DMS153 (cell line): ENCODE data around the gene ZNF154.

Experiments used
- DNase-seq: peaks from one replicate; lab custom pipeline; 2025; lab: John Stamatoyannopoulos, UW

Gene ZNF154

GRCh38 chr19:57675881-57676280 lies 33.1 kb downstream of the ZNF154 start:
- DNase-seq, result no peak

- DNase-seq, result no peak
Measured at GRCh38 chr19:57672466-57672865, 36.5 kb downstream of the ZNF154 start.

- no peak for DNase-seq
Measured at GRCh38 chr19:57671124-57671895, 37.7 kb downstream of the ZNF154 start.

GRCh38 chr19:57668635-57669034 lies 40.4 kb downstream of the ZNF154 start, which contains the start of gene ZSCAN4:
Gene ZSCAN4 (plus strand): TSS chr19:57668935. CDS start chr19:57676146, 7,211 bp downstream.
- no peak for DNase-seq

GRCh38 chr19:57667228-57667627 lies 41.8 kb downstream of the ZNF154 start:
- no peak for DNase-seq

GRCh38 chr19:57665261-57665806 lies 43.7 kb downstream of the ZNF154 start:
- no peak for DNase-seq

GRCh38 chr19:57664269-57665127 lies 44.5 kb downstream of the ZNF154 start:
- DNase-seq, result no peak

- no peak for DNase-seq
Measured at GRCh38 chr19:57656346-57656745, 52.7 kb downstream of the ZNF154 start.

- no peak for DNase-seq
Measured at GRCh38 chr19:57655443-57655842, 53.6 kb downstream of the ZNF154 start.

- no peak for DNase-seq
Measured at GRCh38 chr19:57653689-57654088, 55.3 kb downstream of the ZNF154 start.

GRCh38 chr19:57651654-57651996 lies 57.4 kb downstream of the ZNF154 start:
- no peak for DNase-seq

GRCh38 chr19:57648331-57649003 lies 60.5 kb downstream of the ZNF154 start:
- no peak for DNase-seq
